PFSK-1 (cell line): Measurements from ENCODE around the gene USH1C.

Experiments used
- FOXP2 ChIP-seq: optimal IDR thresholded peaks from 2 replicates; pipeline ENCODE3; 2011; ENCODE audit warnings: borderline replicate concordance, control low read depth, inconsistent platforms; ENCODE audit not compliant: insufficient read depth; ENCODE audit errors: extremely low read length, extremely low read depth
- POLR2AphosphoS5 ChIP-seq: IDR thresholded peaks from 2 replicates; pipeline ENCODE4 v1.6.1; 2012; ENCODE audit warnings: low read depth, mild to moderate bottlenecking, control low read depth, low read length, moderate library complexity
- SIN3A ChIP-seq: IDR thresholded peaks from 2 replicates; pipeline ENCODE4 v1.6.1; 2012; ENCODE audit warnings: mild to moderate bottlenecking, low read length, moderate library complexity, borderline replicate concordance; ENCODE audit not compliant: insufficient read depth
- TAF1 ChIP-seq: IDR thresholded peaks from 2 replicates; pipeline ENCODE4 v1.6.1; 2012; ENCODE audit warnings: low read length, control low read depth, borderline replicate concordance; ENCODE audit not compliant: insufficient read depth
- TF ChIP-seq, protein P1 (sequence below), 2 experiments: IDR thresholded peaks; 2 replicates each; pipeline versions ENCODE4 v1.6.1 to v1.8.0; 2011 to 2012; ENCODE audit warnings: low read depth in 2 of 2, low read length in 2 of 2, control low read depth in 1 of 2, inconsistent platforms in 1 of 2, mild to moderate bottlenecking in 1 of 2, moderate library complexity in 1 of 2; ENCODE audit not compliant: insufficient read depth in 1 of 2

Gene USH1C

GRCh38 chr11:17500673-17501072 is 43.5 kb downstream of the USH1C start:
- TF ChIP-seq POLR2AphosphoS5 (no peak), TAF1 (no peak), SIN3A (no peak), FOXP2 (no peak)
- TF ChIP-seq, protein P1, sequence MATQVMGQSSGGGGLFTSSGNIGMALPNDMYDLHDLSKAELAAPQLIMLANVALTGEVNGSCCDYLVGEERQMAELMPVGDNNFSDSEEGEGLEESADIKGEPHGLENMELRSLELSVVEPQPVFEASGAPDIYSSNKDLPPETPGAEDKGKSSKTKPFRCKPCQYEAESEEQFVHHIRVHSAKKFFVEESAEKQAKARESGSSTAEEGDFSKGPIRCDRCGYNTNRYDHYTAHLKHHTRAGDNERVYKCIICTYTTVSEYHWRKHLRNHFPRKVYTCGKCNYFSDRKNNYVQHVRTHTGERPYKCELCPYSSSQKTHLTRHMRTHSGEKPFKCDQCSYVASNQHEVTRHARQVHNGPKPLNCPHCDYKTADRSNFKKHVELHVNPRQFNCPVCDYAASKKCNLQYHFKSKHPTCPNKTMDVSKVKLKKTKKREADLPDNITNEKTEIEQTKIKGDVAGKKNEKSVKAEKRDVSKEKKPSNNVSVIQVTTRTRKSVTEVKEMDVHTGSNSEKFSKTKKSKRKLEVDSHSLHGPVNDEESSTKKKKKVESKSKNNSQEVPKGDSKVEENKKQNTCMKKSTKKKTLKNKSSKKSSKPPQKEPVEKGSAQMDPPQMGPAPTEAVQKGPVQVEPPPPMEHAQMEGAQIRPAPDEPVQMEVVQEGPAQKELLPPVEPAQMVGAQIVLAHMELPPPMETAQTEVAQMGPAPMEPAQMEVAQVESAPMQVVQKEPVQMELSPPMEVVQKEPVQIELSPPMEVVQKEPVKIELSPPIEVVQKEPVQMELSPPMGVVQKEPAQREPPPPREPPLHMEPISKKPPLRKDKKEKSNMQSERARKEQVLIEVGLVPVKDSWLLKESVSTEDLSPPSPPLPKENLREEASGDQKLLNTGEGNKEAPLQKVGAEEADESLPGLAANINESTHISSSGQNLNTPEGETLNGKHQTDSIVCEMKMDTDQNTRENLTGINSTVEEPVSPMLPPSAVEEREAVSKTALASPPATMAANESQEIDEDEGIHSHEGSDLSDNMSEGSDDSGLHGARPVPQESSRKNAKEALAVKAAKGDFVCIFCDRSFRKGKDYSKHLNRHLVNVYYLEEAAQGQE (IDR thresholded peaks at IDR 0.05; ENCODE audit: insufficient read depth in 1 of 2, low read depth in 2 of 2, low read length in 2 of 2) = no peak

GRCh38 chr11:17498475-17498874 is 45.7 kb downstream of the USH1C start:
- no peak for TF ChIP-seq SIN3A
- TF ChIP-seq TAF1 = no peak
- TF ChIP-seq FOXP2 = no peak
- no peak for TF ChIP-seq POLR2AphosphoS5
- TF ChIP-seq, protein P1 (IDR thresholded peaks at IDR 0.05; ENCODE audit: insufficient read depth in 1 of 2, low read depth in 2 of 2, low read length in 2 of 2) = no peak

- TF ChIP-seq TAF1 = no peak
- no peak for TF ChIP-seq POLR2AphosphoS5
- TF ChIP-seq, protein P1 (IDR thresholded peaks at IDR 0.05; ENCODE audit: insufficient read depth in 1 of 2, low read depth in 2 of 2, low read length in 2 of 2) = no peak
- no peak for TF ChIP-seq FOXP2
- no peak for TF ChIP-seq SIN3A
These were observed 46.2 kb downstream of the USH1C start for GRCh38 chr11:17498058-17498457.

GRCh38 chr11:17496406-17496805 is 47.8 kb downstream of the USH1C start:
- no peak for TF ChIP-seq POLR2AphosphoS5
- no peak for TF ChIP-seq SIN3A
- TF ChIP-seq, protein P1 (IDR thresholded peaks at IDR 0.05; ENCODE audit: insufficient read depth in 1 of 2, low read depth in 2 of 2, low read length in 2 of 2) = no peak

GRCh38 chr11:17494019-17494418 is 50.2 kb downstream of the USH1C start:
- TF ChIP-seq, protein P1 (IDR thresholded peaks at IDR 0.05; ENCODE audit: insufficient read depth in 1 of 2, low read depth in 2 of 2, low read length in 2 of 2) = no peak
- TF ChIP-seq TAF1 = no peak
- TF ChIP-seq POLR2AphosphoS5 = no peak
- TF ChIP-seq FOXP2 = no peak
- no peak for TF ChIP-seq SIN3A
